K562 (cell line): ENCODE data around the gene SPDYE3. TPM values are rescaled to one million over a fixed set of nuclear protein-coding genes. Genes with fewer than 3 reads are reported as not detected.
A peak's percentile ranks its signal among the peaks of the same experiment; 100 is the strongest.

Experiments
- ADNP ChIP-seq: fragments of 200-800 bp; sonication (Bioruptor generic); IDR thresholded peaks from 2 replicates; pipeline ENCODE4 v1.6.1; 2016; ENCODE audit warnings: missing genetic modification characterization, missing compliant biosample characterization
- ARID3A ChIP-seq: IDR thresholded peaks from 2 replicates; pipeline ENCODE4 v1.6.1; 2012; ENCODE audit warnings: low read depth, low read length, improper control_type of control experiment, borderline replicate concordance
- CHD7 ChIP-seq: fragments of 200-600 bp; sonication (generic); IDR thresholded peaks from one replicate; pipeline ENCODE4 v1.6.1; 2012; ENCODE audit warnings: mild to moderate bottlenecking, low read depth, low read length, inconsistent platforms
- ETS1 ChIP-seq: conservative IDR thresholded peaks from 2 replicates; pipeline ENCODE4 v1.6.1; 2011; ENCODE audit warnings: low read depth, mild to moderate bottlenecking, low read length; ENCODE audit not compliant: control insufficient read depth
- HNRNPLL ChIP-seq: fragments of 200-400 bp; formaldehyde crosslinking; IDR thresholded peaks from 2 replicates; pipeline ENCODE4 v1.6.1; 2017; ENCODE audit warnings: low read length, low read depth, mild to moderate bottlenecking; ENCODE audit not compliant: poor library complexity, severe bottlenecking
- MTA1 ChIP-seq: fragments of 450-650 bp; IDR thresholded peaks from 2 replicates; pipeline ENCODE4 v1.6.1; 2017; ENCODE audit warnings: borderline replicate concordance
- NCOA1 ChIP-seq: fragments of 450-650 bp; IDR thresholded peaks from 2 replicates; pipeline ENCODE4 v1.6.1; 2016; ENCODE audit warnings: low read depth
- PHB2 ChIP-seq: fragments of 450-650 bp; IDR thresholded peaks from 2 replicates; pipeline ENCODE4 v1.6.1; 2017; ENCODE audit warnings: low read depth
- TGIF2 ChIP-seq: sonication (generic); formaldehyde crosslinking; IDR thresholded peaks from 2 replicates; pipeline ENCODE4 v1.8.1; 2022; ENCODE audit warnings: mild to moderate bottlenecking, missing genetic modification reagents, moderate library complexity
- THRA ChIP-seq: fragments of 450-650 bp; IDR thresholded peaks from 2 replicates; pipeline ENCODE4 v1.6.1; 2017; ENCODE audit warnings: mild to moderate bottlenecking, moderate library complexity
- ZNF707 ChIP-seq: fragments of 250-450 bp; sonication (Bioruptor Pico); conservative IDR thresholded peaks from 2 replicates; pipeline ENCODE4 v1.8.0; 2022; ENCODE audit warnings: inconsistent platforms, mild to moderate bottlenecking, moderate library complexity
- polyA plus RNA-seq, 8 experiments: library from polyadenylated mRNA; depleted of rRNA in 4 of 8; stranded (reverse) in 5 of 8; unstranded in 3 of 8; fragments of >200 nt; fragmentation: Nextera tagmentation in 2 of 8; fragmentation: Illumina TruSeq in 1 of 8; extraction: Ambion mirVana in 2 of 8; extraction: Trizol in 1 of 8; gene quantifications; 2 replicates each; pipeline versions ENCODE4 v1.2.1 to v1.2.3, GENCODE V29; 2011 to 2014; ENCODE audit warnings: inconsistent platforms in 1 of 8, missing spikeins in 1 of 8
- total RNA-seq, 7 experiments: library from RNA; depleted of rRNA in 6 of 7; stranded (reverse); fragments of >200 nt in 6 of 7; fragmentation: Illumina TruSeq in 2 of 7; extraction: Trizol in 2 of 7; gene quantifications; 2 replicates each; pipeline versions ENCODE4 v1.2.1 to v1.2.3, GENCODE V29; 2011 to 2021; ENCODE audit warnings: low replicate concordance in 1 of 7

Gene SPDYE3
- total and polyA plus RNA-seq, 9 of the 15 experiments (the other 6 are each of a cell fraction or from before 2014, with no cell fraction given) = 0.04 to 3.3 (median 1.2) TPM; not detected in 6

- TF ChIP-seq CHD7 = no peak
- no peak for TF ChIP-seq ZNF707 (CRISPR knock-in tag)
- TF ChIP-seq HNRNPLL = peak; percentile 56
- no peak for TF ChIP-seq MTA1
- peak; percentile 41; the same call in 1 of the 2 replicates for TF ChIP-seq ETS1
- no peak for TF ChIP-seq ARID3A
- TF ChIP-seq PHB2 = no peak
- TF ChIP-seq THRA = no peak
- no peak for TF ChIP-seq TGIF2
- no peak for TF ChIP-seq NCOA1
- TF ChIP-seq ADNP = no peak
Measured at GRCh38 chr7:100271716-100272537, 35.6 kb upstream of the SPDYE3 start (continued).
